ENCODE data around the gene LTB. TPM values are rescaled to one million over a fixed set of nuclear protein-coding genes. Genes with fewer than 3 reads are reported as not detected.
A peak's percentile ranks its signal among the peaks of the same experiment; 100 is the strongest.

The LTB gene
- total and polyA plus RNA-seq, 2 of the 13 experiments (the other 11 are each of a cell fraction or from before 2014, with no cell fraction given), result 0.09 to 0.22 TPM

- TF ChIP-seq MXD1 (CRISPR knock-in tag; IDR thresholded peaks at IDR 0.05) (no peak), ERF (CRISPR knock-in tag; IDR thresholded peaks at IDR 0.05) (0 out of 2 replicates have a peak, but pooled peaks have one; percentile 74), ZSCAN22 (CRISPR knock-in tag; IDR thresholded peaks at IDR 0.05) (no peak), GPBP1L1 (CRISPR knock-in tag; IDR thresholded peaks at IDR 0.05) (no peak), ZNF337 (CRISPR knock-in tag; IDR thresholded peaks at IDR 0.05; ENCODE audit: borderline replicate concordance, low read depth) (no peak), FOXO1 (CRISPR knock-in tag; IDR thresholded peaks at IDR 0.05) (no peak), RARA (CRISPR knock-in tag; IDR thresholded peaks at IDR 0.05) (peak; percentile 6; the same call in 1 of the 2 replicates), PRDM15 (CRISPR knock-in tag; IDR thresholded peaks at IDR 0.05) (peak; percentile 33; the same call in 1 of the 2 replicates), ZNF225 (CRISPR knock-in tag; IDR thresholded peaks at IDR 0.05) (peak; percentile 54; the same call in 1 of the 2 replicates), ZNF557 (CRISPR knock-in tag; IDR thresholded peaks at IDR 0.05) (peak; percentile 92; the same call in 1 of the 2 replicates), ETV6 (CRISPR knock-in tag; conservative IDR thresholded peaks at IDR 0.05) (no peak), MAFK (conservative IDR thresholded peaks at IDR 0.05 in 1 of 2, IDR thresholded peaks at IDR 0.05 in 1 of 2; ENCODE audit: low read length in 2 of 2) (peak; percentile 24 to 43; a peak in 2 of 4 replicates), ZNF530 (CRISPR knock-in tag; IDR thresholded peaks at IDR 0.05; ENCODE audit: low read depth) (no peak), TGIF2 (CRISPR knock-in tag; IDR thresholded peaks at IDR 0.05) (no peak), ZNF331 (CRISPR knock-in tag; IDR thresholded peaks at IDR 0.05) (peak; percentile 55; the same call in 1 of the 2 replicates), CBFB (CRISPR knock-in tag; IDR thresholded peaks at IDR 0.05) (no peak), ATM (IDR thresholded peaks at IDR 0.05; ENCODE audit: borderline replicate concordance) (no peak), MEF2D (CRISPR knock-in tag; IDR thresholded peaks at IDR 0.05) (peak; percentile 91), LBX2 (CRISPR knock-in tag; IDR thresholded peaks at IDR 0.05; ENCODE audit: borderline replicate concordance) (peak; percentile 79; the same call in 1 of the 2 replicates), MTF2 (CRISPR knock-in tag; IDR thresholded peaks at IDR 0.05; ENCODE audit: borderline replicate concordance) (no peak), ATF5 (CRISPR knock-in tag; IDR thresholded peaks at IDR 0.05; ENCODE audit: low read depth) (no peak), JARID2 (CRISPR knock-in tag; IDR thresholded peaks at IDR 0.05; ENCODE audit: insufficient replicate concordance) (no peak), ZNF607 (CRISPR knock-in tag; IDR thresholded peaks at IDR 0.05; ENCODE audit: borderline replicate concordance) (peak; percentile 59; the same call in 1 of the 2 replicates), ZNF468 (CRISPR knock-in tag; IDR thresholded peaks at IDR 0.05) (no peak)
These were observed 37.8 kb upstream of the LTB start (continued) for GRCh38 chr6:31619805-31620585.
